H9 (cell line): ENCODE data around the gene ASMTL. TPM values are rescaled to one million over a fixed set of nuclear protein-coding genes. Genes with fewer than 3 reads are reported as not detected.

ENCODE experiments used
- DNase-seq: peaks from one replicate; pipeline ENCODE4 v3.0.0-alpha.2; 2017
- H2AFZ ChIP-seq: one replicate; pipeline ENCODE4 v1.6.1; 2013; ENCODE audit warnings: mild to moderate bottlenecking, low read length, control low read depth, moderate library complexity
- H2AK5ac ChIP-seq: 2 replicates; pipeline ENCODE4 v1.6.1; 2013; ENCODE audit warnings: low read length, control low read depth, mixed read lengths; ENCODE audit not compliant: insufficient read length
- H2BK120ac ChIP-seq: one replicate; pipeline ENCODE4 v1.6.1; 2013; ENCODE audit warnings: low read depth, mild to moderate bottlenecking, low read length, control low read depth, inconsistent platforms; ENCODE audit not compliant: poor library complexity, severe bottlenecking
- H2BK12ac ChIP-seq: 2 replicates; pipeline ENCODE4 v1.6.1; 2013; ENCODE audit warnings: low read length, control low read depth, mixed read lengths, low read depth; ENCODE audit not compliant: insufficient read length
- H2BK15ac ChIP-seq: 2 replicates; pipeline ENCODE4 v1.6.1; 2013; ENCODE audit warnings: low read depth, low read length, control low read depth
- H2BK20ac ChIP-seq: one replicate; pipeline ENCODE4 v1.6.1; 2013; ENCODE audit warnings: low read depth, mild to moderate bottlenecking, low read length, control low read depth, inconsistent platforms; ENCODE audit not compliant: poor library complexity, severe bottlenecking
- H2BK5ac ChIP-seq: 2 replicates; pipeline ENCODE4 v1.6.1; 2013; ENCODE audit warnings: low read length, control low read depth, mixed read lengths; ENCODE audit not compliant: insufficient read length
- H3K14ac ChIP-seq: 2 replicates; pipeline ENCODE4 v1.6.1; 2013; ENCODE audit warnings: low read length, control low read depth; ENCODE audit not compliant: insufficient read depth
- H3K18ac ChIP-seq: 2 replicates; pipeline ENCODE4 v1.6.1; 2013; ENCODE audit warnings: low read depth, mild to moderate bottlenecking, mixed read lengths, low read length, control low read depth; ENCODE audit not compliant: insufficient read length
- H3K23ac ChIP-seq: 2 replicates; pipeline ENCODE4 v1.6.1; 2013; ENCODE audit warnings: low read length, control low read depth, mixed read lengths, low read depth; ENCODE audit not compliant: insufficient read length
- H3K23me2 ChIP-seq: 2 replicates; pipeline ENCODE4 v1.6.1; 2013; ENCODE audit warnings: low read depth, mild to moderate bottlenecking, mixed read lengths, low read length, control low read depth; ENCODE audit not compliant: insufficient read length, poor library complexity, severe bottlenecking
- H3K27ac ChIP-seq: 2 replicates; pipeline ENCODE4 v1.5.1; 2013; ENCODE audit warnings: low read length, control low read depth, mixed read lengths, low read depth; ENCODE audit not compliant: insufficient read length
- H3K27me3 ChIP-seq: 2 replicates; pipeline ENCODE4 v1.6.1; 2013; ENCODE audit warnings: low read length, control low read depth, inconsistent platforms; ENCODE audit not compliant: insufficient read depth
- H3K4ac ChIP-seq: 2 replicates; pipeline ENCODE4 v1.6.1; 2013; ENCODE audit warnings: low read depth, mild to moderate bottlenecking, control low read depth, inconsistent platforms, low read length, moderate library complexity
- H3K4me1 ChIP-seq: 2 replicates; pipeline ENCODE4 v1.6.1; 2013; ENCODE audit warnings: low read length, control low read depth, inconsistent platforms; ENCODE audit not compliant: insufficient read depth
- H3K4me2 ChIP-seq: 2 replicates; pipeline ENCODE4 v1.6.1; 2013; ENCODE audit warnings: low read length, control low read depth, mixed read lengths; ENCODE audit not compliant: insufficient read length, insufficient read depth
- H3K56ac ChIP-seq: 2 replicates; pipeline ENCODE4 v1.6.1; 2013; ENCODE audit warnings: low read depth, mild to moderate bottlenecking, mixed read lengths, low read length, control low read depth; ENCODE audit not compliant: insufficient read length
- H3K79me1 ChIP-seq: 2 replicates; pipeline ENCODE4 v1.6.1; 2013; ENCODE audit warnings: low read depth, mild to moderate bottlenecking, moderate library complexity, low read length, control low read depth, inconsistent platforms; ENCODE audit not compliant: insufficient read depth, poor library complexity, severe bottlenecking
- H3K79me2 ChIP-seq: 2 replicates; pipeline ENCODE4 v1.6.1; 2013; ENCODE audit warnings: low read length, control low read depth, inconsistent platforms; ENCODE audit not compliant: insufficient read depth
- H3K9ac ChIP-seq: 2 replicates; pipeline ENCODE4 v1.6.1; 2013; ENCODE audit warnings: low read length, control low read depth, mixed read lengths; ENCODE audit not compliant: insufficient read length; ENCODE audit errors: extremely low read depth
- H3K9me3 ChIP-seq: one replicate; pipeline ENCODE4 v1.6.1; 2013; ENCODE audit warnings: low read depth, low read length, inconsistent platforms; ENCODE audit not compliant: control insufficient read depth
- H3T11ph ChIP-seq: one replicate; pipeline ENCODE4 v1.6.1; 2013; ENCODE audit warnings: mild to moderate bottlenecking, low read length, control low read depth, inconsistent platforms
- H4K20me1 ChIP-seq: one replicate; pipeline ENCODE4 v1.6.1; 2013; ENCODE audit not compliant: control insufficient read depth, insufficient read length, insufficient read depth
- H4K5ac ChIP-seq: 2 replicates; pipeline ENCODE4 v1.6.1; 2013; ENCODE audit warnings: low read depth, mild to moderate bottlenecking, mixed read lengths, low read length, control low read depth; ENCODE audit not compliant: insufficient read length
- H4K8ac ChIP-seq: replicated peaks from 2 replicates; pipeline ENCODE4 v1.6.1; 2013; ENCODE audit warnings: low read length, control low read depth, mixed read lengths, low read depth; ENCODE audit not compliant: insufficient read length
- H4K91ac ChIP-seq: 2 replicates; pipeline ENCODE4 v1.6.1; 2013; ENCODE audit warnings: low read depth, mild to moderate bottlenecking, moderate library complexity, mixed read lengths, low read length, control low read depth; ENCODE audit not compliant: insufficient read length
- H3K27ac Mint-ChIP-seq, 3 experiments: 2 replicates in 2 of 3; 3 replicates in 1 of 3; pipeline ENCODE4 v1.8.0; 2020 to 2021; ENCODE audit warnings: mixed read lengths in 3 of 3, mild to moderate bottlenecking in 1 of 3, moderate library complexity in 1 of 3
- H3K27me3 Mint-ChIP-seq: 2 replicates; pipeline ENCODE4 v1.8.0; 2021; ENCODE audit warnings: low read depth, mild to moderate bottlenecking, moderate library complexity, mixed read lengths
- H3K36me3 Mint-ChIP-seq, 3 experiments: 2 replicates in 2 of 3; 3 replicates in 1 of 3; pipeline ENCODE4 v1.8.0; 2020 to 2021; ENCODE audit warnings: low read depth in 3 of 3, mixed read lengths in 3 of 3; ENCODE audit not compliant: insufficient read depth in 1 of 3
- H3K4me1 Mint-ChIP-seq, 2 experiments: 2 replicates each; pipeline ENCODE4 v1.8.0; 2020; ENCODE audit warnings: mixed read lengths in 2 of 2
- H3K4me3 Mint-ChIP-seq, 2 experiments: 2 replicates in 1 of 2; 3 replicates in 1 of 2; pipeline ENCODE4 v1.8.0; 2020 to 2021; ENCODE audit warnings: mild to moderate bottlenecking in 2 of 2, mixed read lengths in 2 of 2, moderate library complexity in 1 of 2
- H3K9me3 Mint-ChIP-seq, 2 experiments: 2 replicates in 1 of 2; 3 replicates in 1 of 2; pipeline ENCODE4 v1.8.0; 2020; ENCODE audit warnings: mild to moderate bottlenecking in 2 of 2, mixed read lengths in 2 of 2, moderate library complexity in 1 of 2
- WGBS: extraction: QIAGEN DNeasy Blood & Tissue Kit; methylation state at CpG from one replicate; pipeline ENCODE4 v1.1.7; 2013; ENCODE audit warnings: missing lambda C conversion rate, low lambda C conversion rate, mixed read lengths; ENCODE audit not compliant: insufficient read length; ENCODE audit errors: extremely low coverage; 5-methylcytosine and 5-hydroxymethylcytosine counted together
- total RNA-seq: library from RNA; stranded (reverse); gene quantifications from 2 replicates; pipeline ENCODE4 v1.2.1, GENCODE V29; 2021
- TF ChIP-seq, protein P1 (sequence below): fragments of 200-600 bp; sonication (generic); conservative IDR thresholded peaks from 3 replicates; pipeline ENCODE4 v1.8.0; 2021; ENCODE audit warnings: antibody characterized with exemption, mild to moderate bottlenecking

The ASMTL gene
- total RNA-seq, 1 experiment from 2014 or later, result 59.8 TPM

DNA sequence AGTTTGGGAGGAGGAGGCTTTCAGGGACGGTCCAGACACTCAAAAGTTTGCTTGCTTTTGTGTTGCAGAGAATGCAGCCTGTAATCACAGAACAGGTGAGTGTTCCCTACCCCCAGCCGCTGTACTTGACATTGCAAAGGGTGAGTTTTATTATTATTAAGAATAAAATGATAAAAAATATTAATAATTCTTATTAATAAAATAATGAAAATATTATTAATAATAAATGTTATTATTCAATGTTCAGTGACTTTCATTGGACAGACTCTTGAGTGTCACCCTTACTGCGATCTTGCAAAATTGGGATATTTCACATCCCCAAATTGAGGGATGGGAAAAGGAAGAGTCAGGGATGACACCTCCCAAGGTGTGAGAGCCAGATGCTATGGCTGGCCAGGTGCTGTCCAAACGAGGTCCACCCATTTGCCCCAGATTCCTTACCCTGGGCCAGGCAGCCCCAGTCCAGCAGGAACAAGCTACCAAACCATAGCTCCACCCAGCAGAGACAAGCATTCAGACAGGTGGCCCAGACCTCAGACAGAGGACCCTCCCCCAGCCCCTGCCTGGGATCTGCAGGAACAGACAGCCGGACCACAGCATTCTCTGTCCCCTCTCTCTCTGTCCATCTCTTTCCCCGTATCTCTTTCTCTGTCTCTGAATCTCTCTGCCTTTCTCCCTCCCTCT lies 93.8 kb downstream of the ASMTL start:
- Mint-ChIP-seq H3K4me3 (no peak overlapping the region), H3K27ac (no peak overlapping the region), H3K36me3 (peaks cover 15 to 37% (median 29%) of the 10 kb centered on the region in 3 experiments; a peak in 6 of 7 replicates), H3K4me1 (peaks cover 10 to 24% of the 10 kb centered on the region in 2 experiments), H3K9me3 (peaks cover 2 to 4% of the 10 kb centered on the region in 2 experiments; a peak in 2 of 5 replicates), H3K27me3 (peaks cover 2% of the 10 kb centered on the region; the same call in 1 of the 2 replicates)
- Histone ChIP-seq H2BK12ac (no peak overlapping the region), H3K9me3 (no peaks in the 10 kb centered on the region), H3K79me1 (no peaks in the 10 kb centered on the region), H2BK5ac (no peak overlapping the region), H3K27ac (no peak overlapping the region), H4K91ac (no peak overlapping the region), H4K8ac (no peak overlapping the region), H2BK20ac (no peak overlapping the region), H3K4me1 (no peaks in the 10 kb centered on the region; the same call in 1 of the 2 replicates), H2AFZ (no peak overlapping the region), H3K4ac (no peak overlapping the region), H3K56ac (no peak overlapping the region), H3K27me3 (no peaks in the 10 kb centered on the region), H3K18ac (no peak overlapping the region), H4K5ac (no peak overlapping the region), H3K79me2 (no peaks in the 10 kb centered on the region), H3K9ac (no peak overlapping the region), H2AK5ac (no peak overlapping the region), H2BK120ac (no peak overlapping the region), H3K23ac (no peak overlapping the region), H3K14ac (no peak overlapping the region), H4K20me1 (no peaks in the 10 kb centered on the region), H2BK15ac (no peak overlapping the region), H3K23me2 (no peaks in the 10 kb centered on the region), H3K4me2 (no peak overlapping the region), H3T11ph (no peak overlapping the region)
- no peak for DNase-seq
- TF ChIP-seq, protein P1, sequence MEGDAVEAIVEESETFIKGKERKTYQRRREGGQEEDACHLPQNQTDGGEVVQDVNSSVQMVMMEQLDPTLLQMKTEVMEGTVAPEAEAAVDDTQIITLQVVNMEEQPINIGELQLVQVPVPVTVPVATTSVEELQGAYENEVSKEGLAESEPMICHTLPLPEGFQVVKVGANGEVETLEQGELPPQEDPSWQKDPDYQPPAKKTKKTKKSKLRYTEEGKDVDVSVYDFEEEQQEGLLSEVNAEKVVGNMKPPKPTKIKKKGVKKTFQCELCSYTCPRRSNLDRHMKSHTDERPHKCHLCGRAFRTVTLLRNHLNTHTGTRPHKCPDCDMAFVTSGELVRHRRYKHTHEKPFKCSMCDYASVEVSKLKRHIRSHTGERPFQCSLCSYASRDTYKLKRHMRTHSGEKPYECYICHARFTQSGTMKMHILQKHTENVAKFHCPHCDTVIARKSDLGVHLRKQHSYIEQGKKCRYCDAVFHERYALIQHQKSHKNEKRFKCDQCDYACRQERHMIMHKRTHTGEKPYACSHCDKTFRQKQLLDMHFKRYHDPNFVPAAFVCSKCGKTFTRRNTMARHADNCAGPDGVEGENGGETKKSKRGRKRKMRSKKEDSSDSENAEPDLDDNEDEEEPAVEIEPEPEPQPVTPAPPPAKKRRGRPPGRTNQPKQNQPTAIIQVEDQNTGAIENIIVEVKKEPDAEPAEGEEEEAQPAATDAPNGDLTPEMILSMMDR, result no peak
- WGBS, result no CpG with 5 or more reads among the region's 6 CpGs
